ENCODE data around the gene TESK2. TPM values are rescaled to one million over a fixed set of nuclear protein-coding genes. Genes with fewer than 3 reads are reported as not detected.

TESK2 gene
- total RNA-seq, 3 donors from 2014 or later (not counting 1 experiment from before 2014, with no cell fraction given) = 5.1 to 7.4 (median 6.0) TPM

DNA sequence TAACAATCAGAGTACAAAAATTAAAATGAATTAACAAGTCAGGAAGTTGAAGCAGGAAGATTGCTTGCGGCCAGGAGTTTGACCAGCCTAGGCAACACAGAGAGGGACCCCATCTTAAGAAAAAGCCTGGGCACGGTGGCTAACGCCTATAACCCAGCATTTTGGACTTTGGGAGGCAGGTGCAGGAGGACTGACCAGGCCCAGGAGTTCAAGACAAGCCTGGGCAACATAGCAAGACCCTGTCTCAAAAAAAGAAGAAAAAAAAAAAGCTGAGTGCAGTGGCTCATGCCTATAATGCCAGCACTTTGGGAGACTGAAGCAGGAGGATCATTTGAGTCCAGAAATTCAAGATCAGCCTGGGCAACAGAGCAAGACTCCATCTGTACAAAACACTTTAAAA lies 38.5 kb downstream of the TESK2 start:
- no peak for DNase-seq
- Histone ChIP-seq H3K36me3 (ENCODE audit: control insufficient read depth, insufficient read depth, low read length) (no peaks in the 10 kb centered on the region), H3K9me3 (ENCODE audit: control insufficient read depth, insufficient read depth, low read length) (no peaks in the 10 kb centered on the region), H3K27me3 (ENCODE audit: control insufficient read depth, insufficient read depth, low read length) (no peaks in the 10 kb centered on the region), H3K27ac (ENCODE audit: low read length) (no peak overlapping the region), H3K4me3 (ENCODE audit: low read length) (no peak overlapping the region), H3K4me1 (ENCODE audit: control insufficient read depth, insufficient read depth, low read length) (no peaks in the 10 kb centered on the region)
- Mint-ChIP-seq H3K9me3 (no peaks in the 10 kb centered on the region), H3K27ac (no peak overlapping the region), H3K4me3 (no peak overlapping the region), H3K4me1 (no peaks in the 10 kb centered on the region), H3K36me3 (no peaks in the 10 kb centered on the region), H3K27me3 (ENCODE audit: low read depth in 2 of 2) (no peaks in the 10 kb centered on the region)
- ATAC-seq = no peak
- intact Hi-C loops (cut with micrococcal nuclease) = no loop called here
- TF ChIP-seq, protein P1, sequence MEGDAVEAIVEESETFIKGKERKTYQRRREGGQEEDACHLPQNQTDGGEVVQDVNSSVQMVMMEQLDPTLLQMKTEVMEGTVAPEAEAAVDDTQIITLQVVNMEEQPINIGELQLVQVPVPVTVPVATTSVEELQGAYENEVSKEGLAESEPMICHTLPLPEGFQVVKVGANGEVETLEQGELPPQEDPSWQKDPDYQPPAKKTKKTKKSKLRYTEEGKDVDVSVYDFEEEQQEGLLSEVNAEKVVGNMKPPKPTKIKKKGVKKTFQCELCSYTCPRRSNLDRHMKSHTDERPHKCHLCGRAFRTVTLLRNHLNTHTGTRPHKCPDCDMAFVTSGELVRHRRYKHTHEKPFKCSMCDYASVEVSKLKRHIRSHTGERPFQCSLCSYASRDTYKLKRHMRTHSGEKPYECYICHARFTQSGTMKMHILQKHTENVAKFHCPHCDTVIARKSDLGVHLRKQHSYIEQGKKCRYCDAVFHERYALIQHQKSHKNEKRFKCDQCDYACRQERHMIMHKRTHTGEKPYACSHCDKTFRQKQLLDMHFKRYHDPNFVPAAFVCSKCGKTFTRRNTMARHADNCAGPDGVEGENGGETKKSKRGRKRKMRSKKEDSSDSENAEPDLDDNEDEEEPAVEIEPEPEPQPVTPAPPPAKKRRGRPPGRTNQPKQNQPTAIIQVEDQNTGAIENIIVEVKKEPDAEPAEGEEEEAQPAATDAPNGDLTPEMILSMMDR (IDR thresholded peaks at IDR 0.05) = no peak
- WGBS (ENCODE audit: insufficient coverage) = 85% methylated on average over 3 of the region's 3 CpGs

GRCh38 chr1:45448357-45448756 lies 42.6 kb downstream of the TESK2 start:
- no peaks in the 10 kb centered on the region for H3K9me3 Mint-ChIP-seq
- no peaks in the 10 kb centered on the region for H3K9me3 ChIP-seq (ENCODE audit: control insufficient read depth, insufficient read depth, low read length)
- H3K4me1 Mint-ChIP-seq = no peaks in the 10 kb centered on the region
- 88% methylated on average over 3 of the region's 3 CpGs for WGBS (ENCODE audit: insufficient coverage)
- no peak overlapping the region for H3K27ac ChIP-seq (ENCODE audit: low read length)
- H3K27me3 ChIP-seq (ENCODE audit: control insufficient read depth, insufficient read depth, low read length) = no peaks in the 10 kb centered on the region
- H3K36me3 ChIP-seq (ENCODE audit: control insufficient read depth, insufficient read depth, low read length) = no peaks in the 10 kb centered on the region
- no peak overlapping the region for H3K27ac Mint-ChIP-seq
- no peaks in the 10 kb centered on the region for H3K27me3 Mint-ChIP-seq (ENCODE audit: low read depth in 2 of 2)
- no peak for ATAC-seq
- no peaks in the 10 kb centered on the region for H3K36me3 Mint-ChIP-seq
- H3K4me3 Mint-ChIP-seq = no peak overlapping the region
- TF ChIP-seq, protein P1 (IDR thresholded peaks at IDR 0.05) = no peak
- H3K4me1 ChIP-seq (ENCODE audit: control insufficient read depth, insufficient read depth, low read length) = no peaks in the 10 kb centered on the region
- DNase-seq = no peak
- intact Hi-C loops (cut with micrococcal nuclease) = no loop called here
- H3K4me3 ChIP-seq (ENCODE audit: low read length) = no peak overlapping the region

DNA sequence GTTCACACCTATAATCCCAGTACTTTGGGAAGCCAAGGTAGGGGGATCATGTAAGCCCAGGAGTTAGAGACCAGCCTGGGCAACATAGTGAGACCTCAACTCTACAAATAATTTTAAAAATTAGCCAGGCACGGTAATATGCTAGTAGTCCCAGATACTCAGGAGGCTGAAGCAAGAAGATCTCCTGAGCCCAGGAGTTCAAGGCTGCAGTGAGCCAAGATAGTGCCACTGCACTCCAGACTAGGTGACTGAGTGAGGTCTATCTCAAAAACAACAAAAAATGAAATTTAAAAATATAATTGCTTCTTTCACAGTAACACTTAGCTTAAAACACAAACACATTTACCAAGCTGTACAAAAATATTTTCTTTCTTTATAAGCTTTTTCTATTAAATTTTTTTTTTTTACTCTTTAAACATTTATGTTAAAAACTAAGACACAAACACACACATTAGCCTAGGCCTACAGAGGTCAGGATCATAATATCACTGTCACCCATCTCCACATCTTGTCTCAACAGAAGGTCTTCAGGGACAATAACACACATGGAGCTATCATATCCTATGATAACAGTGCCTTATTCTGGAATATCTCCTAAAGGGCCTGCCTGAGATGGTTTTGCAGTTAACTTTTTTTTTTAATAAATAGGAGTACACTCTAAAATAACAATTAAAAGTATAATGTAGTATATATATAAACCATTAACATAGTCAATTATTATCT lies 43.9 kb downstream of the TESK2 start:
- H3K9me3 ChIP-seq (ENCODE audit: control insufficient read depth, insufficient read depth, low read length) = no peaks in the 10 kb centered on the region
- no peaks in the 10 kb centered on the region for H3K4me1 ChIP-seq (ENCODE audit: control insufficient read depth, insufficient read depth, low read length)
- H3K27me3 ChIP-seq (ENCODE audit: control insufficient read depth, insufficient read depth, low read length) = no peaks in the 10 kb centered on the region
- intact Hi-C loops (cut with micrococcal nuclease) = no loop called here
- Mint-ChIP-seq H3K36me3 (no peaks in the 10 kb centered on the region), H3K27ac (no peak overlapping the region), H3K27me3 (ENCODE audit: low read depth in 2 of 2) (no peaks in the 10 kb centered on the region), H3K4me1 (no peaks in the 10 kb centered on the region), H3K9me3 (no peaks in the 10 kb centered on the region), H3K4me3 (no peak overlapping the region)
- no peaks in the 10 kb centered on the region for H3K36me3 ChIP-seq (ENCODE audit: control insufficient read depth, insufficient read depth, low read length)
- 93% methylated on average over 1 of the region's 1 CpG for WGBS (ENCODE audit: insufficient coverage)
- TF ChIP-seq, protein P1 (IDR thresholded peaks at IDR 0.05) = no peak
- H3K27ac ChIP-seq (ENCODE audit: low read length) = no peak overlapping the region
- DNase-seq = no peak
- H3K4me3 ChIP-seq (ENCODE audit: low read length) = no peak overlapping the region
- no peak for ATAC-seq

GRCh38 chr1:45446530-45446929 lies 44.4 kb downstream of the TESK2 start:
- no peaks in the 10 kb centered on the region for H3K27me3 ChIP-seq (ENCODE audit: control insufficient read depth, insufficient read depth, low read length)
- H3K4me3 ChIP-seq (ENCODE audit: low read length) = no peak overlapping the region
- no peaks in the 10 kb centered on the region for H3K9me3 ChIP-seq (ENCODE audit: control insufficient read depth, insufficient read depth, low read length)
- ATAC-seq (no peak), DNase-seq (no peak)
- Mint-ChIP-seq H3K27me3 (ENCODE audit: low read depth in 2 of 2) (no peaks in the 10 kb centered on the region), H3K4me1 (no peaks in the 10 kb centered on the region), H3K4me3 (no peak overlapping the region), H3K36me3 (no peaks in the 10 kb centered on the region), H3K27ac (no peak overlapping the region), H3K9me3 (no peaks in the 10 kb centered on the region)
- no peaks in the 10 kb centered on the region for H3K4me1 ChIP-seq (ENCODE audit: control insufficient read depth, insufficient read depth, low read length)
- no peak overlapping the region for H3K27ac ChIP-seq (ENCODE audit: low read length)
- WGBS (ENCODE audit: insufficient coverage) = no CpG with 5 or more reads among the region's 1 CpG
- no peaks in the 10 kb centered on the region for H3K36me3 ChIP-seq (ENCODE audit: control insufficient read depth, insufficient read depth, low read length)
- TF ChIP-seq, protein P1 (IDR thresholded peaks at IDR 0.05) = no peak
- intact Hi-C loops (cut with micrococcal nuclease) = no loop called here
